IMR-90 (cell line): Measurements from ENCODE around the gene HDGFL2. TPM values are rescaled to one million over a fixed set of nuclear protein-coding genes. Genes with fewer than 3 reads are reported as not detected.

ENCODE experiments used
- ATAC-seq: fragments of 200-7000 bp; cut with Tn5 transposase; 2 replicates; pipeline ENCODE4 v1.9.1; 2020; ENCODE audit warnings: low read depth, mild to moderate bottlenecking, moderate library complexity
- BruUV-seq: library from RNA; stranded (reverse); fragments of 400-500 nt; replicated peaks from 2 replicates; lab custom pipeline; 2021; lab: Mats Ljungman, UMichigan
- CTCF ChIA-PET: fragments of 300-600 bp; formaldehyde crosslinking; extraction: SDS; loops from one replicate; lab custom pipeline; 2021; ENCODE audit warnings: antibody characterized with exemption; lab: Yijun Ruan, JAX
- POLR2A ChIA-PET: fragments of 300-600 bp; sonication (Branson Sonifier 250); formaldehyde crosslinking; loops from one replicate; lab custom pipeline; 2022; ENCODE audit warnings: antibody characterized with exemption; ENCODE audit not compliant: unreplicated experiment; lab: Charles Lee
- DNase-seq: peaks from one replicate; pipeline ENCODE4 v3.0.0; 2013
- H2AFZ ChIP-seq: replicated peaks from 2 replicates; pipeline ENCODE3; 2013; ENCODE audit warnings: low read length, mild to moderate bottlenecking; ENCODE audit not compliant: poor library complexity
- H2AK5ac ChIP-seq: 2 replicates; pipeline ENCODE4 v1.6.1; 2013; ENCODE audit warnings: low read depth, low read length, inconsistent platforms
- H2AK9ac ChIP-seq: replicated peaks from 2 replicates; pipeline ENCODE3; 2013; ENCODE audit warnings: mild to moderate bottlenecking, low read depth, low read length, moderate library complexity; ENCODE audit not compliant: poor library complexity
- H2BK120ac ChIP-seq: 2 replicates; pipeline ENCODE4 v1.6.1; 2013; ENCODE audit warnings: low read depth, low read length, inconsistent platforms
- H2BK15ac ChIP-seq: 3 replicates; pipeline ENCODE4 v1.6.1; 2013; ENCODE audit warnings: low read depth, low read length, inconsistent platforms
- H2BK20ac ChIP-seq: 2 replicates; pipeline ENCODE4 v1.6.1; 2013; ENCODE audit warnings: low read depth, mild to moderate bottlenecking, inconsistent platforms, low read length, moderate library complexity
- H2BK5ac ChIP-seq: 2 replicates; pipeline ENCODE4 v1.6.1; 2013; ENCODE audit warnings: mild to moderate bottlenecking, low read depth, low read length, inconsistent platforms; ENCODE audit not compliant: poor library complexity, severe bottlenecking
- H3K14ac ChIP-seq: replicated peaks from 2 replicates; pipeline ENCODE4 v1.6.1; 2013; ENCODE audit warnings: low read depth, low read length, inconsistent platforms
- H3K18ac ChIP-seq: 2 replicates; pipeline ENCODE4 v1.6.1; 2013; ENCODE audit warnings: low read depth, low read length, control low read depth
- H3K23ac ChIP-seq: 2 replicates; pipeline ENCODE4 v1.6.1; 2013; ENCODE audit warnings: low read depth, low read length, inconsistent platforms
- H3K27ac ChIP-seq: 2 replicates; pipeline ENCODE4 v1.5.1; 2013; ENCODE audit warnings: mild to moderate bottlenecking, control low read depth, low read length; ENCODE audit not compliant: insufficient read depth
- H3K27me3 ChIP-seq: 2 replicates; pipeline ENCODE4 v1.6.1; 2013; ENCODE audit warnings: low read length; ENCODE audit not compliant: control insufficient read depth, insufficient read depth
- H3K36me3 ChIP-seq: 2 replicates; pipeline ENCODE4 v1.6.1; 2013; ENCODE audit warnings: low read length, mixed read lengths; ENCODE audit not compliant: control insufficient read depth, insufficient read depth
- H3K4ac ChIP-seq: 2 replicates; pipeline ENCODE4 v1.6.1; 2013; ENCODE audit warnings: low read depth, low read length, inconsistent platforms
- H3K4me1 ChIP-seq: 2 replicates; pipeline ENCODE4 v1.6.1; 2013; ENCODE audit warnings: low read length, mixed read lengths; ENCODE audit not compliant: control insufficient read depth, insufficient read depth
- H3K4me2 ChIP-seq: 2 replicates; pipeline ENCODE4 v1.6.1; 2013; ENCODE audit warnings: low read depth, mild to moderate bottlenecking, control low read depth, low read length, moderate library complexity
- H3K4me3 ChIP-seq: 2 replicates; pipeline ENCODE4 v1.5.1; 2013; ENCODE audit warnings: low read depth, mild to moderate bottlenecking, control low read depth, low read length, moderate library complexity; ENCODE audit not compliant: insufficient read depth
- H3K56ac ChIP-seq: 2 replicates; pipeline ENCODE4 v1.6.1; 2013; ENCODE audit warnings: low read length, inconsistent platforms; ENCODE audit not compliant: insufficient read depth; ENCODE audit errors: extremely low read depth
- H3K79me1 ChIP-seq, 2 experiments: 2 replicates each; pipeline ENCODE4 v1.6.1; 2013; ENCODE audit warnings: low read length in 2 of 2, inconsistent platforms in 1 of 2, low read depth in 1 of 2
- H3K9ac ChIP-seq: 2 replicates; pipeline ENCODE4 v1.6.1; 2013; ENCODE audit warnings: low read depth, low read length, control low read depth
- H3K9me1 ChIP-seq: 2 replicates; pipeline ENCODE4 v1.6.1; 2013; ENCODE audit warnings: low read length, inconsistent platforms; ENCODE audit not compliant: insufficient read depth
- H3K9me3 ChIP-seq: 2 replicates; pipeline ENCODE4 v1.6.1; 2013; ENCODE audit warnings: low read length; ENCODE audit not compliant: control insufficient read depth, insufficient read depth
- H4K20me1 ChIP-seq: 2 replicates; pipeline ENCODE4 v1.6.1; 2013; ENCODE audit warnings: low read length, inconsistent platforms; ENCODE audit not compliant: insufficient read depth
- H4K5ac ChIP-seq: 2 replicates; pipeline ENCODE4 v1.6.1; 2013; ENCODE audit warnings: mild to moderate bottlenecking, low read depth, low read length, control low read depth
- H4K8ac ChIP-seq, 2 experiments: 2 replicates each; pipeline ENCODE4 v1.6.1; 2013; ENCODE audit warnings: low read depth in 2 of 2, low read length in 2 of 2, control low read depth in 1 of 2, inconsistent platforms in 1 of 2
- H4K91ac ChIP-seq: 2 replicates; pipeline ENCODE4 v1.6.1; 2013; ENCODE audit warnings: low read depth, low read length, inconsistent platforms; ENCODE audit not compliant: insufficient read depth
- BHLHE40 ChIP-seq: fragments of 150-350 bp; IDR thresholded peaks from 2 replicates; pipeline ENCODE4 v1.6.1; 2016; ENCODE audit warnings: mild to moderate bottlenecking, low read depth, low read length
- CHD1 ChIP-seq: IDR thresholded peaks from 2 replicates; pipeline ENCODE4 v1.6.1; 2012; ENCODE audit warnings: low read depth, low read length, improper control_type of control experiment
- FOS ChIP-seq: fragments of 150-350 bp; IDR thresholded peaks from 2 replicates; pipeline ENCODE4 v1.6.1; 2016; ENCODE audit warnings: low read depth, low read length
- MAZ ChIP-seq: IDR thresholded peaks from 2 replicates; pipeline ENCODE4 v1.6.1; 2012; ENCODE audit warnings: low read depth, mild to moderate bottlenecking, low read length, improper control_type of control experiment, moderate library complexity, borderline replicate concordance
- MXI1 ChIP-seq: IDR thresholded peaks from 2 replicates; pipeline ENCODE4 v1.6.1; 2012; ENCODE audit warnings: low read depth, mild to moderate bottlenecking, low read length, moderate library complexity, borderline replicate concordance
- RAD21 ChIP-seq: IDR thresholded peaks from 2 replicates; pipeline ENCODE4 v1.6.1; 2012; ENCODE audit warnings: low read length, improper control_type of control experiment
- RFX5 ChIP-seq: IDR thresholded peaks from 2 replicates; pipeline ENCODE4 v1.8.0; 2012; ENCODE audit warnings: low read depth, mild to moderate bottlenecking, low read length, moderate library complexity
- SMC3 ChIP-seq: fragments of 150-350 bp; IDR thresholded peaks from 2 replicates; pipeline ENCODE4 v1.6.1; 2016; ENCODE audit warnings: low read depth, mild to moderate bottlenecking, antibody characterized with exemption, low read length, moderate library complexity
- WGBS, 2 experiments: methylation state at CpG; one replicate each; pipeline versions ENCODE4 v1.1.5 to v1.1.7; 2013; ENCODE audit warnings: missing lambda C conversion rate in 2 of 2; ENCODE audit not compliant: insufficient read length in 1 of 2; ENCODE audit errors: extremely low coverage in 2 of 2; 5-methylcytosine and 5-hydroxymethylcytosine counted together
- dilution Hi-C: fragments of 300-500 bp; cut with HindIII; formaldehyde crosslinking; loops from one replicate; pipeline ENCODE4 v1.14.3; 2018; ENCODE audit warnings: low sequenced_read_pairs; ENCODE audit not compliant: unreplicated experiment
- in situ Hi-C: fragments of 300-500 bp; cut with MboI; formaldehyde crosslinking; loops from 3 replicates; pipeline ENCODE4 v1.14.3; 2019; ENCODE audit warnings: low sequenced_read_pairs, inconsistent platforms, mixed read lengths
- intact Hi-C: fragments of 100-400 bp; cut with micrococcal nuclease; formaldehyde crosslinking; loops from 2 replicates; pipeline ENCODE4 v1.10.0; 2022
- polyA plus RNA-seq, 3 experiments: library from polyadenylated mRNA; depleted of rRNA; stranded (reverse); fragments of >200 nt; gene quantifications; 2 replicates each; pipeline ENCODE4 v1.2.3, GENCODE V29; 2012; ENCODE audit warnings: low replicate concordance in 1 of 3
- total RNA-seq: library from RNA; depleted of rRNA; stranded (reverse); fragments of >200 nt; gene quantifications from 2 replicates; pipeline ENCODE4 v1.2.3, GENCODE V29; 2012
- TF ChIP-seq, protein P1 (sequence below): fragments of 150-350 bp; IDR thresholded peaks from 2 replicates; pipeline ENCODE4 v1.6.1; 2016; ENCODE audit warnings: low read depth, mild to moderate bottlenecking, low read length, moderate library complexity, borderline replicate concordance

Gene HDGFL2
- total and polyA plus RNA-seq, 2 of the 4 experiments (the other 2 are of a cell fraction) = 35.8 to 48.5 TPM

DNA sequence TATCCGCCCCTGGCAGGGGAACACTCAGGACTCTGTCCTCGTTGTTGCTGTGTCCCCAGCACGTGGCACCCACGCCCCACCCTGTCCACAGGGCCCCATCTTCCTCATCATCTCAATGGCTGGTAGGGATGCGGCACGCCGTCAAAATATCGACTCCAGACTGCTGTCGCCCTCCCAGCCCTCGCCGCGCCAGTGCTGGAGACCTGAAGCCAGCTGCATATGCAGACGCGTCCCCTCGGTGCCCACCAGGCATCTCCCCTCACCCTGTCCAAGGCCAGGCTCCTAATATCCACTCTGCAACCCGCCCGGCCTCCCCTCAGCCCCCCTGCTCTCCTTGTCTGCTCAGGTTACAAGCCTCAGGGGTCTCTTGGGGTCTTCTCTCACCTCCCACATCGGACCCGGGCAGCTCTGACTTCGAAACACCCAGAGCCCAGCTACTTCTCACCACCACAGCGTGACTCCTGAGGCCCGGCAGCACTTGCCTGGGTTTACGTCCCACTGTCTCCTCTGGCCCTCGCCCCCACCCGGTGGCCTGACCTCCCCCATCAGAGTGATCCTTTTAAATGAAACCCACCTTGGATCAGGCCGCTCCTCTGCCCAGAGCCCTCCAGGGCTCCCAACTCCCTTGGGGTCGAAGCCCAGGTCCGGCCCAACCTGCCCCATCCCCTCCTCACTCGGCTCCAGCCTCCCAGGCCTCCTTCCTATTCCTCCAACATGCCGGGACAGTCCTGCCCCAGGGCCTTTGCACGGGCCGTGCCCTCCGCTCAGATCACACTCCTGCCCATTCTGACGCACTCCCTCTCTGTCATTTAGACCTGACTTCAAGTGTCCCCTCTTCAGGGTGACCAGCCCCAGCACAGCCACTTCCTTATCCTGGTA is 33.7 kb downstream of the HDGFL2 start:
- H3K18ac ChIP-seq = no peak overlapping the region
- no peaks in the 10 kb centered on the region for H3K27me3 ChIP-seq
- no peak overlapping the region for H3K14ac ChIP-seq
- no peak overlapping the region for H2BK20ac ChIP-seq
- peak overlapping the region; percentile 21 for H2AK9ac ChIP-seq
- no peak overlapping the region for H4K5ac ChIP-seq
- H3K23ac ChIP-seq = no peak overlapping the region
- no peak overlapping the region for H2BK5ac ChIP-seq
- no peak; the same call in 1 of the 2 replicates for ATAC-seq
- H4K8ac ChIP-seq = no peak overlapping the region
- H2BK15ac ChIP-seq = no peak overlapping the region
- BruUV-seq = no TSS peak
- ChIA-PET POLR2A (no interaction called here), CTCF (no interaction called here)
- DNase-seq = no peak
- peak overlapping the region; percentile 34 for H2AFZ ChIP-seq
- H3K79me1 ChIP-seq = peaks cover 0 to 8% of the 10 kb centered on the region in 2 experiments; a peak in 1 of 4 replicates
- H3K27ac ChIP-seq = no peak overlapping the region
- TF ChIP-seq BHLHE40 (no peak), MXI1 (no peak), CHD1 (no peak), RFX5 (no peak), SMC3 (no peak), RAD21 (no peak), FOS (no peak), MAZ (no peak)
- TF ChIP-seq, protein P1, sequence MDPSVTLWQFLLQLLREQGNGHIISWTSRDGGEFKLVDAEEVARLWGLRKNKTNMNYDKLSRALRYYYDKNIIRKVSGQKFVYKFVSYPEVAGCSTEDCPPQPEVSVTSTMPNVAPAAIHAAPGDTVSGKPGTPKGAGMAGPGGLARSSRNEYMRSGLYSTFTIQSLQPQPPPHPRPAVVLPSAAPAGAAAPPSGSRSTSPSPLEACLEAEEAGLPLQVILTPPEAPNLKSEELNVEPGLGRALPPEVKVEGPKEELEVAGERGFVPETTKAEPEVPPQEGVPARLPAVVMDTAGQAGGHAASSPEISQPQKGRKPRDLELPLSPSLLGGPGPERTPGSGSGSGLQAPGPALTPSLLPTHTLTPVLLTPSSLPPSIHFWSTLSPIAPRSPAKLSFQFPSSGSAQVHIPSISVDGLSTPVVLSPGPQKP = no peak
- WGBS, 2 experiments = 94% methylated on average over 16 of the region's 34 CpGs; no CpG with 5 or more reads in 1 of the 2 experiments
- H3K4me3 ChIP-seq = no peak overlapping the region
- H4K91ac ChIP-seq = no peak overlapping the region
- peaks cover 8% of the 10 kb centered on the region; the same call in 1 of the 2 replicates for H3K9me1 ChIP-seq
- no peak overlapping the region for H2BK120ac ChIP-seq
- H3K9ac ChIP-seq = no peak overlapping the region
- H3K9me3 ChIP-seq = no peaks in the 10 kb centered on the region
- H3K4me2 ChIP-seq = no peak overlapping the region
- H4K20me1 ChIP-seq = no peaks in the 10 kb centered on the region
- intact Hi-C loops (no loop called here), dilution Hi-C loops (no loop called here), in situ Hi-C loops (no loop called here)
- peaks cover 4% of the 10 kb centered on the region for H3K4me1 ChIP-seq
- H3K4ac ChIP-seq = no peak overlapping the region
- H3K36me3 ChIP-seq = peaks cover 41% of the 10 kb centered on the region
- no peak overlapping the region for H2AK5ac ChIP-seq
- H3K56ac ChIP-seq = no peak overlapping the region
